SU-DHL-6 (cell line): Measurements from ENCODE around the gene AKT1S1.
A peak's percentile ranks its signal among the peaks of the same experiment; 100 is the strongest.

Source experiments
- H2AFZ ChIP-seq: fragments of 200-600 bp; sonication (generic); 2 replicates; pipeline ENCODE4 v1.6.1; 2014; ENCODE audit warnings: low read depth, mild to moderate bottlenecking, moderate library complexity, mixed read lengths, antibody characterized with exemption, low read length; ENCODE audit not compliant: severe bottlenecking
- H3F3A ChIP-seq: fragments of 200-600 bp; shearing (Covaris generic); 2 replicates; pipeline ENCODE4 v1.6.0; 2016; ENCODE audit warnings: antibody characterized with exemption, mild to moderate bottlenecking; ENCODE audit not compliant: insufficient read depth
- H3K27ac ChIP-seq: fragments of 200-600 bp; sonication (generic); 2 replicates; pipeline ENCODE4 v1.5.1; 2016; ENCODE audit warnings: low read depth, mild to moderate bottlenecking, low read length, moderate library complexity, mixed read lengths
- H3K27me3 ChIP-seq: fragments of 200-600 bp; sonication (generic), shearing (Covaris generic); 2 replicates; pipeline ENCODE4 v1.6.0; 2014; ENCODE audit warnings: mild to moderate bottlenecking, low read length
- H3K36me3 ChIP-seq: fragments of 200-600 bp; sonication (generic); 2 replicates; pipeline ENCODE4 v1.6.1; 2014; ENCODE audit warnings: mild to moderate bottlenecking, low read length, mixed read lengths
- H3K4me2 ChIP-seq: fragments of 300-600, 200-600 bp; shearing (Covaris generic), sonication (generic); 2 replicates; pipeline ENCODE4 v1.6.0; 2014; ENCODE audit warnings: low read length, low read depth, mild to moderate bottlenecking; ENCODE audit not compliant: poor library complexity, severe bottlenecking
- H3K4me3 ChIP-seq: fragments of 200-600 bp; sonication (generic); 2 replicates; pipeline ENCODE4 v1.5.1; 2014; ENCODE audit warnings: antibody characterized with exemption, low read length, mild to moderate bottlenecking, mixed read lengths; ENCODE audit not compliant: insufficient read depth, poor library complexity, severe bottlenecking
- H3K79me2 ChIP-seq: fragments of 200-600 bp; sonication (generic); 2 replicates; pipeline ENCODE4 v1.6.1; 2014; ENCODE audit warnings: mild to moderate bottlenecking, low read length, moderate library complexity; ENCODE audit not compliant: insufficient read depth
- H3K9ac ChIP-seq: fragments of 200-600 bp; sonication (generic); 2 replicates; pipeline ENCODE4 v1.7.0; 2014; ENCODE audit warnings: mild to moderate bottlenecking, low read length
- H3K9me2 ChIP-seq: fragments of 200-600 bp; sonication (generic); replicated peaks from 2 replicates; pipeline ENCODE4 v1.6.1; 2014; ENCODE audit warnings: low read length; ENCODE audit not compliant: insufficient read depth
- H3K9me3 ChIP-seq: fragments of 200-600 bp; sonication (generic); 2 replicates; pipeline ENCODE4 v1.6.1; 2014; ENCODE audit warnings: low read length, mixed read lengths; ENCODE audit not compliant: insufficient read depth
- H4K20me1 ChIP-seq: fragments of 200-600 bp; sonication (generic); 2 replicates; pipeline ENCODE4 v1.6.1; 2014; ENCODE audit warnings: low read depth, mild to moderate bottlenecking, antibody characterized with exemption, low read length, moderate library complexity, mixed read lengths
- EZH2phosphoT487 ChIP-seq: fragments of 200-600 bp; sonication (generic), shearing (Covaris generic); conservative IDR thresholded peaks from 2 replicates; pipeline ENCODE4 v1.6.1; 2018; ENCODE audit warnings: mild to moderate bottlenecking, antibody characterized with exemption, low read length, moderate library complexity, mixed read lengths
- TF ChIP-seq, protein P1 (sequence below): fragments of 200-600 bp; sonication (generic); IDR thresholded peaks from one replicate; pipeline ENCODE4 v1.5.1; 2017; ENCODE audit warnings: antibody characterized with exemption, mild to moderate bottlenecking, low read length, moderate library complexity; ENCODE audit not compliant: insufficient read depth, poor library complexity, severe bottlenecking

Gene AKT1S1

DNA sequence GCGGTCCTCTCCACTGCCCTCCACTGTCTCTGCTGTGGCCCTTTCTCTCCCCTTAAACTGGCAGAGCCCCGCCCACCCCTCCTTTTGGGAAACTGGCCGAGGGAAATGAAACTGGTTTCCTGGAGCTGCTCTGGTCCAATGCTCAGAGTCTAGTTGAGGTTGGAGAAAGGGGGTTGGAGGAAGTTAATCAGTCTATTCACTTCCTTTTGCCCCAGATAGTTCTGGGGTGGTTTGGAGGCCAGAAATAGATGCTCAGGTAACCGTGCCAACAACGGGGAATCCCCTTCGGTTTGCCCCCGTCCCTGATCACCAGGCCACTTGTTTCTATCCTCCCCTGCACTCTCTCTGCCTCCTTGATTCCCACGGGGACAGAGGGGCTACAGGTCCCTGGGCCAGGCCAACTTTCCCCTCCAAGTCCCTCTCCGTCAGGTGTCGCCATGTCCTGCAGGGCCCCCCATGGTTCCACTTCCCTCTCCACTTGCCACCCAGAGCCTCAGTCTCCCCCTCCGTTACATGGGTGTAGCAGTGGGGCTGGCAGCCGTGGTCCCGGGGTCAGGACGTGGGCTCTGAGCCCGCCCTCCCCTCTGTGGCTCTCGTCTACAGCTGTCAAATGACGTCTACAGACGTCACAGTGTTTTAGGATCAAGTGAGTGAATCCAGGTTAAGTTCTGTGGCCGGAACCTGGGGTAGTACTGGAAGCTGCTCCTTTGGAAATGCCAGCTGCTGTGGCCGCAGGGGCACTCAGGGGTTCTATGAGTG is 19.9 kb upstream of the AKT1S1 start, which contains the start of gene IL4I1:
Gene IL4I1 (minus strand): TSS at position 25 of the 759 bp plus-strand sequence. CDS start 727 bp downstream, outside the sequence.
- no peaks in the 10 kb centered on the region for H3K9me3 ChIP-seq
- peak within 1 kb of the TSS; percentile 42; the same call in 1 of the 2 replicates for H3K9ac ChIP-seq
- TF ChIP-seq EZH2phosphoT487 = no peak
- TF ChIP-seq, protein P1, sequence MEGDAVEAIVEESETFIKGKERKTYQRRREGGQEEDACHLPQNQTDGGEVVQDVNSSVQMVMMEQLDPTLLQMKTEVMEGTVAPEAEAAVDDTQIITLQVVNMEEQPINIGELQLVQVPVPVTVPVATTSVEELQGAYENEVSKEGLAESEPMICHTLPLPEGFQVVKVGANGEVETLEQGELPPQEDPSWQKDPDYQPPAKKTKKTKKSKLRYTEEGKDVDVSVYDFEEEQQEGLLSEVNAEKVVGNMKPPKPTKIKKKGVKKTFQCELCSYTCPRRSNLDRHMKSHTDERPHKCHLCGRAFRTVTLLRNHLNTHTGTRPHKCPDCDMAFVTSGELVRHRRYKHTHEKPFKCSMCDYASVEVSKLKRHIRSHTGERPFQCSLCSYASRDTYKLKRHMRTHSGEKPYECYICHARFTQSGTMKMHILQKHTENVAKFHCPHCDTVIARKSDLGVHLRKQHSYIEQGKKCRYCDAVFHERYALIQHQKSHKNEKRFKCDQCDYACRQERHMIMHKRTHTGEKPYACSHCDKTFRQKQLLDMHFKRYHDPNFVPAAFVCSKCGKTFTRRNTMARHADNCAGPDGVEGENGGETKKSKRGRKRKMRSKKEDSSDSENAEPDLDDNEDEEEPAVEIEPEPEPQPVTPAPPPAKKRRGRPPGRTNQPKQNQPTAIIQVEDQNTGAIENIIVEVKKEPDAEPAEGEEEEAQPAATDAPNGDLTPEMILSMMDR = no peak
- H3K27ac ChIP-seq = peak within 1 kb of the TSS; percentile 52
- H2AFZ ChIP-seq = no peak within 1 kb of the TSS
- no peaks in the 10 kb centered on the region for H3K79me2 ChIP-seq
- peak within 1 kb of the TSS; percentile 65 for H3K4me2 ChIP-seq
- H3K9me2 ChIP-seq = no peaks in the 10 kb centered on the region
- H4K20me1 ChIP-seq = no peaks in the 10 kb centered on the region
- peak within 1 kb of the TSS; percentile 19 for H3K4me3 ChIP-seq
- H3K36me3 ChIP-seq = no peaks in the 10 kb centered on the region
- no peaks in the 10 kb centered on the region for H3K27me3 ChIP-seq
- H3F3A ChIP-seq = 0 out of 2 replicates have a peak, but pooled peaks cover 6% of the 10 kb centered on the region

DNA sequence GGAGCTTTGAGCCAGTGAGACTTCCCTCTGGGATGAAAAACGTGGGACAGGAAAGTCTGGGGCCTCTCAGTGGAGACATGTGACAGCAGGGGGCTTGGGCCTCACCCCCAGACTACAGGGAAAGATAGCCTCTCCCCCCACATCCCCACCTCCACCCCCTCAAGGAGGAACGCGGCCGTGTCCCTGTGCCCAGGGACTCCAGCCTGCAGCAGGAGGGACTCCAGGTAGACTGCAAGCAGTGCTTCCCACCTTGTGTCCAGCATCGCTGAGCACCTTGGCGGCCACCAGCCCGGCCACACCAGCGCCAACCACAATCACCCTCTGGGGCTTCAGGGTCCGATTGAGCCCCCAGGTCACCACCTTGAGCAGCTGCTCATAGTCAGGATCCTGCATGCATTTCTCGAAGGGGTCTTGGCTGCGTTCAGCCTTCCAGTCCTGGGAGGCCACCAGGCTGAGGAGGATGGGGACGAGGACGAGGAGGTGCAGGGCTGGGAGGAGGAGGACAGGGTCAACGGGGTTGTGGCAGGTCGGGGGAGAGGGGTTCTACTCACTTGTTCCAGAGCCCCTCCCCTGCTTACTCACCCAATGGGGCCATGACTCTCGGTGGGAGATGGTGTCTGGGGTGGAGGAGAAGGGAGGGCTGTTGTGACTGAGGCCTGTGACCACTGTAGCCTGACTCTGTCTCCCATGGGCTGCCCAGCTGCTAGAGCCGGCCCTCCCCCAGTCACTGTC is 18.6 kb upstream of the AKT1S1 start:
- Histone ChIP-seq H3K36me3 (no peaks in the 10 kb centered on the region), H3F3A (0 out of 2 replicates have a peak, but pooled peaks cover 6% of the 10 kb centered on the region), H2AFZ (no peak overlapping the region), H3K27ac (no peak overlapping the region), H3K4me3 (no peak overlapping the region), H3K9me3 (no peaks in the 10 kb centered on the region), H3K4me2 (peak overlapping the region; percentile 65), H3K9ac (no peak overlapping the region; the same call in 1 of the 2 replicates), H3K27me3 (no peaks in the 10 kb centered on the region), H3K79me2 (no peaks in the 10 kb centered on the region), H4K20me1 (no peaks in the 10 kb centered on the region), H3K9me2 (no peaks in the 10 kb centered on the region)
- no peak for TF ChIP-seq EZH2phosphoT487
- TF ChIP-seq, protein P1 = no peak

DNA sequence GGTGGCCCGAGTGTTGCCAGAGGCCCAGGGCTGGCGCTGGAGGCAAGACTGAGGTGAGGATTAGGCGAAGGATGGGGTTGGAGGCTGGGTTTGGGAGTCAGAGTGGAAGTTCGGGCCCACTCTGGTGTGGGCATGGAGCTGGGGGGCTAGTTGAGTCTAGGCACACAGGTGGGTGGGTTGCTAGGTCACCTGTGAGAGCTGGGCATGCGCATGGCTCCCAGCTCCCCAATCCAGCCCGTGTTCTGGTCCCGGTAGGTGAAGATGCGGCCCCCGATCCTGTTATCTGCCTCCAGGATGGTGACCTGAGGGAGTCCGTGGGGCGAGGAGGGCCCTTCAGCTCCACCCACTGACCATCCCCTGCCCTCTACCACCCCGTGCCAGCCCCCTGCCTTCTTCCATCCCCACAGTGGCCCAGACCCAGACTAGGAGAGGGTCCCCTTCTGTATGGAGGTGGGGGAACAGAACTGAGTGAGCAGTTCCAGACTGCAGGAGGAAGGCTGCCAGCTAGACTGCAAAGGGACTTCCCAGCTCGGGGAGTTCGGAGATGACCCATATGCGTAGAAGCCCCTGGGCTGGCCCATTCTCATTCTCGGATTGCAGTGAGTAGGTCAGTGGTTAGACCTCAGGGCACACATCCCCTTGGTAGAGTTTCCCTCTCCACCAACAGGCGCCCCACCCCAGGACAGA is 17.9 kb upstream of the AKT1S1 start:
- H4K20me1 ChIP-seq = no peaks in the 10 kb centered on the region
- no peak overlapping the region for H2AFZ ChIP-seq
- H3K79me2 ChIP-seq = no peaks in the 10 kb centered on the region
- H3K4me3 ChIP-seq = no peak overlapping the region
- no peaks in the 10 kb centered on the region for H3K36me3 ChIP-seq
- H3K4me2 ChIP-seq = no peak overlapping the region
- no peak overlapping the region for H3K9ac ChIP-seq
- H3K27ac ChIP-seq = no peak overlapping the region
- no peaks in the 10 kb centered on the region for H3K9me3 ChIP-seq
- no peaks in the 10 kb centered on the region for H3K9me2 ChIP-seq
- no peaks in the 10 kb centered on the region for H3K27me3 ChIP-seq
- 0 out of 2 replicates have a peak, but pooled peaks cover 6% of the 10 kb centered on the region for H3F3A ChIP-seq
- TF ChIP-seq EZH2phosphoT487 = no peak
